HepG2 (cell line): ENCODE data around the gene RHBDD1. TPM values are rescaled to one million over a fixed set of nuclear protein-coding genes. Genes with fewer than 3 reads are reported as not detected.
A peak's percentile ranks its signal among the peaks of the same experiment; 100 is the strongest.

Experiments used
- HES4 ChIP-seq: sonication (generic); formaldehyde crosslinking; IDR thresholded peaks from 2 replicates; pipeline ENCODE4 v1.9.0; 2021; ENCODE audit warnings: mild to moderate bottlenecking, missing genetic modification reagents, borderline replicate concordance
- HOXA7 ChIP-seq: sonication (generic); formaldehyde crosslinking; IDR thresholded peaks from 2 replicates; pipeline ENCODE4 v1.8.1; 2022; ENCODE audit warnings: mild to moderate bottlenecking, missing genetic modification reagents, moderate library complexity
- MEIS1 ChIP-seq: sonication (generic); formaldehyde crosslinking; IDR thresholded peaks from 2 replicates; pipeline ENCODE4 v1.9.0; 2021; ENCODE audit warnings: mild to moderate bottlenecking, missing genetic modification reagents, moderate library complexity, borderline replicate concordance
- SALL1 ChIP-seq: sonication (generic); formaldehyde crosslinking; IDR thresholded peaks from 2 replicates; pipeline ENCODE4 v1.8.0; 2022; ENCODE audit warnings: mild to moderate bottlenecking, missing genetic modification reagents
- SIX4 ChIP-seq: sonication (generic); formaldehyde crosslinking; IDR thresholded peaks from 2 replicates; pipeline ENCODE4 v1.4.0; 2020; ENCODE audit warnings: missing genetic modification reagents
- SP1 ChIP-seq, 2 experiments: fragments of 450-650 bp in 1 of 2; sonication (generic) in 1 of 2; formaldehyde crosslinking in 1 of 2; IDR thresholded peaks; 2 replicates each; pipeline versions ENCODE4 v1.4.0 to v1.6.1; 2016 to 2020; ENCODE audit warnings: missing genetic modification reagents in 1 of 2
- ZNF20 ChIP-seq: sonication (generic); formaldehyde crosslinking; IDR thresholded peaks from 2 replicates; pipeline ENCODE4 v1.4.0; 2020; ENCODE audit warnings: mild to moderate bottlenecking, moderate library complexity, missing genetic modification reagents
- ZNF230 ChIP-seq: sonication (generic); formaldehyde crosslinking; IDR thresholded peaks from 2 replicates; pipeline ENCODE4 v1.4.0; 2020; ENCODE audit warnings: mild to moderate bottlenecking, missing genetic modification reagents
- ZNF235 ChIP-seq: sonication (generic); formaldehyde crosslinking; IDR thresholded peaks from 2 replicates; pipeline ENCODE4 v1.8.1; 2023; ENCODE audit warnings: mild to moderate bottlenecking, missing genetic modification reagents, borderline replicate concordance
- ZNF646 ChIP-seq: sonication (generic); formaldehyde crosslinking; IDR thresholded peaks from 2 replicates; pipeline ENCODE4 v1.9.0; 2021; ENCODE audit warnings: mild to moderate bottlenecking, missing genetic modification reagents
- ZNF749 ChIP-seq: sonication (generic); formaldehyde crosslinking; IDR thresholded peaks from 2 replicates; pipeline ENCODE4 v1.8.0; 2022; ENCODE audit warnings: mild to moderate bottlenecking, missing genetic modification reagents, moderate library complexity, borderline replicate concordance
- ZNF800 ChIP-seq: sonication (generic); formaldehyde crosslinking; IDR thresholded peaks from 2 replicates; pipeline ENCODE4 v1.4.0; 2020; ENCODE audit warnings: missing genetic modification reagents
- polyA plus RNA-seq, 8 experiments: library from polyadenylated mRNA; depleted of rRNA in 3 of 8; stranded (reverse) in 7 of 8; unstranded in 1 of 8; fragments of >200 nt; fragmentation: Illumina TruSeq in 4 of 8; extraction: Trizol in 4 of 8; gene quantifications; 2 replicates each; pipeline versions ENCODE4 v1.2.1 to v1.2.3, GENCODE V29; 2011 to 2016; ENCODE audit warnings: low read depth in 4 of 8, missing spikeins in 1 of 8, mixed read lengths in 1 of 8; ENCODE audit not compliant: insufficient read depth in 1 of 8
- total RNA-seq, 5 experiments: library from RNA; depleted of rRNA; stranded (reverse); fragments of >200 nt; fragmentation: Illumina TruSeq; extraction: Trizol; gene quantifications; 2 replicates each; pipeline ENCODE4 v1.2.3, GENCODE V29; 2016; ENCODE audit warnings: low read depth in 1 of 5
- TF ChIP-seq, protein P1 (sequence below): sonication (generic); formaldehyde crosslinking; IDR thresholded peaks from 2 replicates; pipeline ENCODE4 v1.8.0; 2022; ENCODE audit warnings: missing genetic modification reagents, mild to moderate bottlenecking, moderate library complexity, borderline replicate concordance
- TF ChIP-seq, protein P2 (sequence below): sonication (generic); formaldehyde crosslinking; IDR thresholded peaks from 2 replicates; pipeline ENCODE4 v1.5.0; 2020; ENCODE audit warnings: missing genetic modification reagents

RHBDD1 gene
- total and polyA plus RNA-seq, 2 of the 13 experiments (the other 11 are each of a cell fraction or from before 2014, with no cell fraction given), result 8.2 to 9.5 TPM

GRCh38 chr2:226799976-226800940 lies 35.6 kb upstream of the RHBDD1 start (continued):
- TF ChIP-seq, protein P1, sequence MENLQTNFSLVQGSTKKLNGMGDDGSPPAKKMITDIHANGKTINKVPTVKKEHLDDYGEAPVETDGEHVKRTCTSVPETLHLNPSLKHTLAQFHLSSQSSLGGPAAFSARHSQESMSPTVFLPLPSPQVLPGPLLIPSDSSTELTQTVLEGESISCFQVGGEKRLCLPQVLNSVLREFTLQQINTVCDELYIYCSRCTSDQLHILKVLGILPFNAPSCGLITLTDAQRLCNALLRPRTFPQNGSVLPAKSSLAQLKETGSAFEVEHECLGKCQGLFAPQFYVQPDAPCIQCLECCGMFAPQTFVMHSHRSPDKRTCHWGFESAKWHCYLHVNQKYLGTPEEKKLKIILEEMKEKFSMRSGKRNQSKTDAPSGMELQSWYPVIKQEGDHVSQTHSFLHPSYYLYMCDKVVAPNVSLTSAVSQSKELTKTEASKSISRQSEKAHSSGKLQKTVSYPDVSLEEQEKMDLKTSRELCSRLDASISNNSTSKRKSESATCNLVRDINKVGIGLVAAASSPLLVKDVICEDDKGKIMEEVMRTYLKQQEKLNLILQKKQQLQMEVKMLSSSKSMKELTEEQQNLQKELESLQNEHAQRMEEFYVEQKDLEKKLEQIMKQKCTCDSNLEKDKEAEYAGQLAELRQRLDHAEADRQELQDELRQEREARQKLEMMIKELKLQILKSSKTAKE, result peak; percentile 89
- TF ChIP-seq SIX4 (CRISPR knock-in tag) (peak; percentile 55), ZNF646 (CRISPR knock-in tag) (peak; percentile 81), SALL1 (peak; percentile 98), ZNF800 (CRISPR knock-in tag) (peak; percentile 74), ZNF235 (CRISPR knock-in tag) (no peak), ZNF230 (CRISPR knock-in tag) (0 out of 2 replicates have a peak, but pooled peaks have one; percentile 22), ZNF749 (CRISPR knock-in tag) (peak; percentile 81; the same call in 1 of the 2 replicates), HES4 (CRISPR knock-in tag) (no peak), ZNF20 (CRISPR knock-in tag) (no peak), MEIS1 (CRISPR knock-in tag) (peak; percentile 86; the same call in 1 of the 2 replicates), HOXA7 (no peak), SP1 (IDR thresholded peaks at IDR 0.05) (no peak), SP1 (CRISPR knock-in tag; IDR thresholded peaks at IDR 0.05) (peak; percentile 2; the same call in 1 of the 2 replicates)
- TF ChIP-seq, protein P2, sequence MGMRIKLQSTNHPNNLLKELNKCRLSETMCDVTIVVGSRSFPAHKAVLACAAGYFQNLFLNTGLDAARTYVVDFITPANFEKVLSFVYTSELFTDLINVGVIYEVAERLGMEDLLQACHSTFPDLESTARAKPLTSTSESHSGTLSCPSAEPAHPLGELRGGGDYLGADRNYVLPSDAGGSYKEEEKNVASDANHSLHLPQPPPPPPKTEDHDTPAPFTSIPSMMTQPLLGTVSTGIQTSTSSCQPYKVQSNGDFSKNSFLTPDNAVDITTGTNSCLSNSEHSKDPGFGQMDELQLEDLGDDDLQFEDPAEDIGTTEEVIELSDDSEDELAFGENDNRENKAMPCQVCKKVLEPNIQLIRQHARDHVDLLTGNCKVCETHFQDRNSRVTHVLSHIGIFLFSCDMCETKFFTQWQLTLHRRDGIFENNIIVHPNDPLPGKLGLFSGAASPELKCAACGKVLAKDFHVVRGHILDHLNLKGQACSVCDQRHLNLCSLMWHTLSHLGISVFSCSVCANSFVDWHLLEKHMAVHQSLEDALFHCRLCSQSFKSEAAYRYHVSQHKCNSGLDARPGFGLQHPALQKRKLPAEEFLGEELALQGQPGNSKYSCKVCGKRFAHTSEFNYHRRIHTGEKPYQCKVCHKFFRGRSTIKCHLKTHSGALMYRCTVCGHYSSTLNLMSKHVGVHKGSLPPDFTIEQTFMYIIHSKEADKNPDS (CRISPR knock-in tag), result no peak; the same call in 1 of the 2 replicates
